A549 (cell line): ENCODE data around the gene CARD9. TPM values are rescaled to one million over a fixed set of nuclear protein-coding genes. Genes with fewer than 3 reads are reported as not detected.

Experiments used
- ATAC-seq, 2 experiments: fragments of 200-7000 bp in 1 of 2; fragments of >200 bp in 1 of 2; cut with Nextera tagmentation in 1 of 2; cut with Tn5 transposase in 1 of 2; 3 replicates each; pipeline versions ENCODE4 v1.8.0 to v1.9.1; 2018 to 2020; ENCODE audit warnings: mild to moderate bottlenecking in 1 of 2, moderate library complexity in 1 of 2
- CTCF ChIA-PET: fragments of 300-600 bp; sonication (Branson Sonifier 250); formaldehyde crosslinking; extraction: SDS; loops from one replicate; lab custom pipeline; 2021; ENCODE audit warnings: antibody characterized with exemption, inconsistent platforms; lab: Yijun Ruan, JAX
- POLR2A ChIA-PET: fragments of 350-600 bp; formaldehyde crosslinking; extraction: SDS; loops from one replicate; lab custom pipeline; 2021; ENCODE audit warnings: antibody characterized with exemption, inconsistent platforms; lab: Yijun Ruan, JAX
- DNase-seq, 2 experiments: peaks; one replicate each; pipeline versions ENCODE4 v3.0.0 to v3.0.0-alpha.2; 2011 to 2016; ENCODE audit warnings: low read depth in 1 of 2, low spot score in 1 of 2
- FAIRE-seq: peaks from 2 replicates; lab custom pipeline; 2011; peaks lifted over from hg19 to GRCh38; lab: Jason Lieb, UNC
- H3K27ac ChIP-seq, 2 experiments: fragments of >200 bp; sonication (Bioruptor Twin); formaldehyde crosslinking; 3 replicates each; pipeline ENCODE4 v1.5.1; 2016 to 2017
- H3K4me1 ChIP-seq: fragments of >200 bp; sonication (Bioruptor Twin); formaldehyde crosslinking; 3 replicates; pipeline ENCODE4 v1.6.1; 2016
- H3K4me2 ChIP-seq: fragments of >200 bp; sonication (Bioruptor Twin); formaldehyde crosslinking; 3 replicates; pipeline ENCODE4 v1.6.1; 2016
- H3K4me3 ChIP-seq: fragments of >200 bp; sonication (Bioruptor Twin); formaldehyde crosslinking; 3 replicates; pipeline ENCODE4 v1.5.1; 2016
- H3K9me3 ChIP-seq: fragments of >200 bp; sonication (Bioruptor Twin); formaldehyde crosslinking; 3 replicates; pipeline ENCODE4 v1.6.1; 2016
- BHLHE40 ChIP-seq: IDR thresholded peaks from 2 replicates; pipeline ENCODE4 v1.6.1; 2012; ENCODE audit warnings: low read depth, low read length, inconsistent platforms
- CBX8 ChIP-seq: fragments of 200-600 bp; sonication (generic); IDR thresholded peaks from 2 replicates; pipeline ENCODE4 v1.6.1; 2016
- CHD2 ChIP-seq: fragments of 150-350 bp; IDR thresholded peaks from 2 replicates; pipeline ENCODE4 v1.6.1; 2014; ENCODE audit warnings: low read length; ENCODE audit not compliant: partially characterized antibody
- EHMT2 ChIP-seq: fragments of 200-600 bp; sonication (generic); IDR thresholded peaks from 2 replicates; pipeline ENCODE4 v1.6.1; 2016; ENCODE audit warnings: antibody characterized with exemption, low read depth, mild to moderate bottlenecking, moderate library complexity
- ELK1 ChIP-seq: fragments of 150-350 bp; IDR thresholded peaks from 2 replicates; pipeline ENCODE4 v1.6.1; 2014; ENCODE audit warnings: low read depth, mild to moderate bottlenecking, low read length
- FOSB ChIP-seq: fragments of 250-450 bp; sonication (Bioruptor Pico); IDR thresholded peaks from 2 replicates; pipeline ENCODE4 v1.5.0; 2020; ENCODE audit warnings: mild to moderate bottlenecking, moderate library complexity
- FOSL2 ChIP-seq, 2 experiments: fragments of 450-650 bp in 1 of 2; fragments of >200 bp in 1 of 2; sonication (Bioruptor Twin) in 1 of 2; formaldehyde crosslinking; IDR thresholded peaks; 2 replicates each; pipeline versions ENCODE4 v1.5.0 to v1.6.1; 2016 to 2020; ENCODE audit warnings: mild to moderate bottlenecking in 1 of 2, moderate library complexity in 1 of 2
- GATA3 ChIP-seq: IDR thresholded peaks from 2 replicates; pipeline ENCODE4 v1.6.1; 2012; ENCODE audit warnings: borderline replicate concordance
- HES2 ChIP-seq: fragments of >200 bp; sonication (Bioruptor Twin); formaldehyde crosslinking; IDR thresholded peaks from 2 replicates; pipeline ENCODE4 v1.6.1; 2016
- JUN ChIP-seq, 2 experiments: fragments of >200 bp; sonication (Bioruptor Twin); formaldehyde crosslinking; IDR thresholded peaks; 2 replicates in 1 of 2; 3 replicates in 1 of 2; pipeline ENCODE4 v1.6.1; 2016 to 2017
- KDM5A ChIP-seq: fragments of 200-600 bp; sonication (generic); IDR thresholded peaks from 2 replicates; pipeline ENCODE4 v1.6.1; 2016; ENCODE audit warnings: antibody characterized with exemption, mild to moderate bottlenecking
- MAZ ChIP-seq: fragments of 150-350 bp; IDR thresholded peaks from 2 replicates; pipeline ENCODE4 v1.6.1; 2014; ENCODE audit warnings: antibody characterized with exemption, low read depth, low read length, borderline replicate concordance
- NFE2L2 ChIP-seq: fragments of 150-350 bp; conservative IDR thresholded peaks from 2 replicates; pipeline ENCODE4 v1.6.1; 2014; ENCODE audit warnings: low read length
- NR3C1 ChIP-seq: fragments of >200 bp; sonication (Bioruptor Twin); formaldehyde crosslinking; IDR thresholded peaks from 3 replicates; pipeline ENCODE4 v1.6.1; 2017
- PBX3 ChIP-seq: IDR thresholded peaks from 2 replicates; pipeline ENCODE4 v1.6.1; 2012
- PHF8 ChIP-seq: fragments of 200-600 bp; sonication (generic); IDR thresholded peaks from 2 replicates; pipeline ENCODE4 v1.6.1; 2016; ENCODE audit warnings: low read depth, mild to moderate bottlenecking, antibody characterized with exemption, moderate library complexity, borderline replicate concordance
- POLR2AphosphoS2 ChIP-seq: conservative IDR thresholded peaks from 2 replicates; pipeline ENCODE4 v1.6.1; 2012; ENCODE audit warnings: low read length, improper control_type of control experiment, inconsistent platforms
- RAD21 ChIP-seq, 2 experiments: fragments of >200 bp in 1 of 2; sonication (Bioruptor Twin) in 1 of 2; formaldehyde crosslinking in 1 of 2; IDR thresholded peaks in 1 of 2; conservative IDR thresholded peaks in 1 of 2; 2 replicates in 1 of 2; 3 replicates in 1 of 2; pipeline ENCODE4 v1.6.1; 2012 to 2018; ENCODE audit warnings: inconsistent platforms in 1 of 2
- RCOR1 ChIP-seq: fragments of 150-350 bp; IDR thresholded peaks from 2 replicates; pipeline ENCODE4 v1.6.1; 2014; ENCODE audit warnings: antibody characterized with exemption, low read length, low read depth
- RFX5 ChIP-seq: fragments of 450-650 bp; IDR thresholded peaks from 2 replicates; pipeline ENCODE4 v1.7.1; 2014; ENCODE audit warnings: antibody characterized with exemption, mild to moderate bottlenecking, moderate library complexity
- TFCP2L1 ChIP-seq: fragments of 250-450 bp; sonication (Bioruptor Pico); IDR thresholded peaks from 2 replicates; pipeline ENCODE4 v1.5.0; 2021; ENCODE audit warnings: mild to moderate bottlenecking
- TP53 ChIP-seq: fragments of 250-450 bp; sonication (Bioruptor Pico); IDR thresholded peaks from 2 replicates; pipeline ENCODE4 v1.5.0; 2021; ENCODE audit warnings: mild to moderate bottlenecking, moderate library complexity
- USF2 ChIP-seq: fragments of 450-650 bp; IDR thresholded peaks from 2 replicates; pipeline ENCODE4 v1.6.1; 2014; ENCODE audit warnings: antibody characterized with exemption
- ZC3H11A ChIP-seq: fragments of 450-650 bp; IDR thresholded peaks from 2 replicates; pipeline ENCODE4 v1.6.1; 2014; ENCODE audit warnings: antibody characterized with exemption, mild to moderate bottlenecking
- WGBS: methylation state at CpG from one replicate; pipeline ENCODE4 v1.1.6; 2017; ENCODE audit errors: missing lambda C conversion rate; 5-methylcytosine and 5-hydroxymethylcytosine counted together
- polyA plus RNA-seq, 4 experiments: library from polyadenylated mRNA; depleted of rRNA in 3 of 4; stranded (reverse); fragments of >200 nt; fragmentation: RNase III in 1 of 4; extraction: RNeasy Plus Mini Kit Qiagen cat#74134 plus additional on column Dnase treatment in 1 of 4; gene quantifications; 2 replicates in 3 of 4; 3 replicates in 1 of 4; pipeline ENCODE4 v1.2.3, GENCODE V29; 2011 to 2017

The CARD9 gene
- polyA plus RNA-seq, 2 of the 4 experiments (the other 2 are of a cell fraction): 0.21 to 0.94 TPM

GRCh38 chr9:136329211-136329627 lies 44.2 kb downstream of the CARD9 start:
- Histone ChIP-seq H3K4me2 (peak overlapping the region; percentile 82; the same call in 2 of the 3 replicates), H3K4me3 (no peak overlapping the region), H3K27ac (no peak overlapping the region), H3K4me1 (peaks cover 18% of the 10 kb centered on the region), H3K9me3 (no peaks in the 10 kb centered on the region)
- no peak for FAIRE-seq
- CTCF ChIA-PET: interaction anchor here (1.5 to 2.5 kb wide), 5 partner anchors 9 to 160 kb away, joined by 3 to 18 read pairs (median 7); no protein-coding TSS in a partner anchor
- no peak for ATAC-seq
- TF ChIP-seq RCOR1: no peak
- no peak for TF ChIP-seq FOSL2 (IDR thresholded peaks at IDR 0.05)
- no peak for TF ChIP-seq FOSL2 (CRISPR knock-in tag; IDR thresholded peaks at IDR 0.05)
- no peak for TF ChIP-seq ZC3H11A
- TF ChIP-seq USF2: no peak
- 93% methylated on average over 15 of the region's 19 CpGs for WGBS
- POLR2A ChIA-PET: no interaction called here
- no peak for DNase-seq

GRCh38 chr9:136328622-136329041 lies 44.8 kb downstream of the CARD9 start:
- CTCF ChIA-PET: interaction anchor here (1.1 to 2.0 kb wide), 6 partner anchors 9 to 160 kb away, joined by 3 to 12 read pairs (median 6); partner anchors contain the start of gene DNLZ
- WGBS: 90% methylated on average over 6 of the region's 15 CpGs
- no peaks in the 10 kb centered on the region for H3K9me3 ChIP-seq
- FAIRE-seq (no peak), DNase-seq (no peak), ATAC-seq (peak in 1 of 2 experiments; percentile 18; a peak in 3 of 6 replicates)
- peak overlapping the region; percentile 89; the same call in 1 of the 3 replicates for H3K4me3 ChIP-seq
- POLR2A ChIA-PET: no interaction called here
- peak overlapping the region in 1 of 2 experiments; percentile 89; a peak in 3 of 6 replicates for H3K27ac ChIP-seq
- TF ChIP-seq HES2 (no peak), KDM5A (no peak), RAD21 (conservative IDR thresholded peaks at IDR 0.05 in 1 of 2, IDR thresholded peaks at IDR 0.05 in 1 of 2) (no peak), JUN (IDR thresholded peaks at IDR 0.05) (no peak), BHLHE40 (no peak), TP53 (CRISPR knock-in tag) (no peak), NFE2L2 (no peak), ELK1 (no peak), EHMT2 (no peak), CHD2 (no peak), MAZ (no peak), ZC3H11A (no peak), FOSL2 (IDR thresholded peaks at IDR 0.05) (no peak), FOSL2 (CRISPR knock-in tag; IDR thresholded peaks at IDR 0.05) (no peak), CBX8 (no peak), PBX3 (no peak), GATA3 (no peak)
- H3K4me1 ChIP-seq: peaks cover 18% of the 10 kb centered on the region
- H3K4me2 ChIP-seq: peak overlapping the region; percentile 82

- TF ChIP-seq NFE2L2 (no peak), EHMT2 (no peak), TP53 (CRISPR knock-in tag) (no peak), POLR2AphosphoS2 (no peak), TFCP2L1 (no peak), FOSB (CRISPR knock-in tag) (no peak), BHLHE40 (no peak), RCOR1 (no peak), KDM5A (no peak), RFX5 (no peak), PHF8 (no peak), NR3C1 (no peak)
- TF ChIP-seq, all 56 proteins: peak for 0
- Histone ChIP-seq H3K27ac (peak overlapping the region; percentile 86 to 89), H3K4me2 (peak overlapping the region; percentile 82), H3K9me3 (no peaks in the 10 kb centered on the region), H3K4me1 (peaks cover 18% of the 10 kb centered on the region), H3K4me3 (peak overlapping the region; percentile 89)
- 67% methylated on average over 10 of the region's 13 CpGs for WGBS
- ChIA-PET POLR2A (no interaction called here), CTCF (interaction anchor here (1.1 to 2.0 kb wide), 7 partner anchors 10 to 161 kb away, joined by 3 to 12 read pairs (median 5); partner anchors contain the start of gene DNLZ)
- FAIRE-seq: no peak
- peak in 1 of 2 experiments; percentile 32; a peak in 3 of 6 replicates for ATAC-seq
- no peak for DNase-seq
These were observed 45.4 kb downstream of the CARD9 start for GRCh38 chr9:136328011-136328621.
